NB4 (cell line): ENCODE data around the gene ANKRD62.

ENCODE experiments used
- CTCF ChIP-seq: IDR thresholded peaks from one replicate; pipeline ENCODE4 v1.5.1; 2012; ENCODE audit warnings: low read depth, low read length
- MYC ChIP-seq: IDR thresholded peaks from 2 replicates; pipeline ENCODE4 v1.6.1; 2011; ENCODE audit warnings: low read depth, low read length
- POLR2A ChIP-seq: IDR thresholded peaks from 2 replicates; pipeline ENCODE4 v1.6.1; 2011; ENCODE audit warnings: mild to moderate bottlenecking; ENCODE audit not compliant: insufficient read length; ENCODE audit errors: extremely low read depth

DNA sequence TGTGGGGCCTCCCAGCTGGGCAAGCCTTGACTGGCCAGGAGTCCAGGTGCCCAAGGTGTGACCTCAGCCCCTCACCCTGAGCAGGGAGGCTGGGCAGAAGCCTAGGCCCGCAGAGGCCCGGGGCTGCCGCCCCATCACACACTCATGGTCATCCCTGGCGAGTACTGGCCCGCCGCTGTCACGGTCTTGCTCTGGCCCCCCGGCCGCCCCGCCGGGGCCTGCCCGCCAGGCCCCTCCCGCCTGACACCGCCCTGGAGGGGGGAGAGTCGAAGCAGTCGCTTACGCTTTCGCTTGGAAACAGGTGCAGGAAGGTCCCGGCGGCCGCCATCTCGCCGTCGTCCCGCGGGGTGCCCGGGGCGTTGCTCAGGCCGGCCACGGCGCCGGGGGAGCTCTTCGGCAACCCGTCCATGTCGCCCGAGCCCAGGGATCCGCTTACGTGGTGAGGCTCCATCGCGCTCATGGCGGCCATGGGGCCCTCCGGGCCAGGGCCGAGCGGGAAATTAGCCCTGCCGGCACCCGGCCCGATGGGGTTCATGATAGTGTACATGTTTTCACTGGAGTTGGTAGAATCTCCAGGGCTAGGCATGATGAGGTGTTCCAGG is 26.6 kb upstream of the ANKRD62 start:
- TF ChIP-seq MYC: no peak
- TF ChIP-seq CTCF: no peak
- TF ChIP-seq POLR2A: no peak
